MCF 10A (cell line): ENCODE measurements around the gene SH3RF1. TPM values are rescaled to one million over a fixed set of nuclear protein-coding genes. Genes with fewer than 3 reads are reported as not detected.

Experiments
- BruUV-seq: library from RNA; stranded (reverse); fragments of 400-500 nt; replicated peaks from 2 replicates; lab custom pipeline; 2021; lab: Mats Ljungman, UMichigan
- CTCF ChIA-PET: fragments of 300-600 bp; sonication (Branson Sonifier 250); formaldehyde crosslinking; extraction: SDS; loops from one replicate; lab custom pipeline; 2021; ENCODE audit warnings: antibody characterized with exemption, inconsistent platforms; lab: Yijun Ruan, JAX
- POLR2A ChIA-PET: fragments of 300-600, 350-650 bp; sonication (Branson Sonifier 250); formaldehyde crosslinking; extraction: SDS; loops from one replicate; lab custom pipeline; 2020; ENCODE audit warnings: antibody characterized with exemption, inconsistent platforms; lab: Yijun Ruan, JAX
- DNase-seq: peaks from one replicate; pipeline ENCODE4 v3.0.0-alpha.2; 2018; ENCODE audit not compliant: unreplicated experiment
- H3K27ac Mint-ChIP-seq: one replicate; pipeline ENCODE4 v1.8.0; 2022; ENCODE audit warnings: mild to moderate bottlenecking, low read depth, mixed read lengths; ENCODE audit not compliant: unreplicated experiment
- H3K27me3 Mint-ChIP-seq: one replicate; pipeline ENCODE4 v1.8.0; 2022; ENCODE audit warnings: mixed read lengths; ENCODE audit not compliant: insufficient read depth, unreplicated experiment
- H3K36me3 Mint-ChIP-seq: one replicate; pipeline ENCODE4 v1.8.0; 2022; ENCODE audit warnings: mild to moderate bottlenecking, moderate library complexity, mixed read lengths; ENCODE audit not compliant: insufficient read depth, unreplicated experiment
- H3K4me1 Mint-ChIP-seq: one replicate; pipeline ENCODE4 v1.8.0; 2022; ENCODE audit warnings: mixed read lengths; ENCODE audit not compliant: insufficient read depth, unreplicated experiment
- H3K4me3 Mint-ChIP-seq: one replicate; pipeline ENCODE4 v1.8.0; 2022; ENCODE audit warnings: mild to moderate bottlenecking, moderate library complexity, mixed read lengths; ENCODE audit not compliant: unreplicated experiment
- H3K9me3 Mint-ChIP-seq: one replicate; pipeline ENCODE4 v1.8.0; 2022; ENCODE audit warnings: mixed read lengths; ENCODE audit not compliant: unreplicated experiment
- CTCF ChIP-seq: fragments of 200-600 bp; IDR thresholded peaks from one replicate; pipeline ENCODE4 v1.8.0; 2022; ENCODE audit warnings: antibody characterized with exemption, mild to moderate bottlenecking; ENCODE audit not compliant: unreplicated experiment
- intact Hi-C: fragments of 100-400 bp; cut with micrococcal nuclease; formaldehyde crosslinking; loops from 2 replicates; pipeline ENCODE4 v1.14.1; 2022
- total RNA-seq: library from RNA; stranded (reverse); gene quantifications from 2 replicates; pipeline ENCODE4 v1.2.3, GENCODE V29; 2022

The SH3RF1 gene
- total RNA-seq, 1 experiment from 2014 or later, result 17.4 TPM

- H3K36me3 Mint-ChIP-seq, result no peaks in the 10 kb centered on the region
- intact Hi-C loops, result no loop called here
- BruUV-seq, result no TSS peak
- H3K4me1 Mint-ChIP-seq, result peaks cover 17% of the 10 kb centered on the region
- no peak for TF ChIP-seq CTCF
- H3K4me3 Mint-ChIP-seq, result no peak overlapping the region
- ChIA-PET POLR2A (no interaction called here), CTCF (no interaction called here)
- no peak overlapping the region for H3K27ac Mint-ChIP-seq
- DNase-seq, result no peak
- H3K27me3 Mint-ChIP-seq, result no peaks in the 10 kb centered on the region
- H3K9me3 Mint-ChIP-seq, result no peaks in the 10 kb centered on the region
These were observed 203.8 kb downstream of the SH3RF1 start for GRCh38 chr4:169066934-169067333.

GRCh38 chr4:169064296-169064695 is 206.5 kb downstream of the SH3RF1 start:
- no peaks in the 10 kb centered on the region for H3K4me1 Mint-ChIP-seq
- POLR2A ChIA-PET, result no interaction called here
- no peak for TF ChIP-seq CTCF
- H3K4me3 Mint-ChIP-seq, result no peak overlapping the region
- H3K36me3 Mint-ChIP-seq, result no peaks in the 10 kb centered on the region
- CTCF ChIA-PET, result interaction anchor here (0.6 to 1.1 kb wide), 2 partner anchors 218 to 392 kb away, joined by 3 read pairs; no protein-coding TSS in a partner anchor
- BruUV-seq, result no TSS peak
- DNase-seq, result no peak
- intact Hi-C loops, result no loop called here
- H3K27me3 Mint-ChIP-seq, result no peaks in the 10 kb centered on the region
- no peaks in the 10 kb centered on the region for H3K9me3 Mint-ChIP-seq
- no peak overlapping the region for H3K27ac Mint-ChIP-seq

- no TSS peak for BruUV-seq
- Mint-ChIP-seq H3K27ac (no peak overlapping the region), H3K9me3 (no peaks in the 10 kb centered on the region), H3K27me3 (no peaks in the 10 kb centered on the region), H3K4me1 (no peaks in the 10 kb centered on the region), H3K36me3 (no peaks in the 10 kb centered on the region), H3K4me3 (no peak overlapping the region)
- no peak for DNase-seq
- POLR2A ChIA-PET, result no interaction called here
- intact Hi-C loops, result no loop called here
- no peak for TF ChIP-seq CTCF
- CTCF ChIA-PET, result interaction anchor here (0.6 kb wide), 1 partner anchor 19 kb away, joined by 3 read pairs; no protein-coding TSS in a partner anchor
These were observed 207.3 kb downstream of the SH3RF1 start for GRCh38 chr4:169063441-169063840.

GRCh38 chr4:169062897-169063244 is 207.9 kb downstream of the SH3RF1 start:
- no peaks in the 10 kb centered on the region for H3K9me3 Mint-ChIP-seq
- ChIA-PET CTCF (no interaction called here), POLR2A (no interaction called here)

More at GRCh38 chr4:169062897-169063244, 207.9 kb downstream of the SH3RF1 start:
- intact Hi-C loops, result no loop called here
- H3K27ac Mint-ChIP-seq, result no peak overlapping the region
- H3K36me3 Mint-ChIP-seq, result no peaks in the 10 kb centered on the region
- H3K4me1 Mint-ChIP-seq, result no peaks in the 10 kb centered on the region
- BruUV-seq, result no TSS peak
- H3K27me3 Mint-ChIP-seq, result no peaks in the 10 kb centered on the region
- H3K4me3 Mint-ChIP-seq, result no peak overlapping the region
- TF ChIP-seq CTCF, result no peak
- no peak for DNase-seq
